A673 (cell line): ENCODE results near the gene BRSK2.

ENCODE experiments used
- EZH2 ChIP-seq: fragments of 200-600 bp; sonication (generic); IDR thresholded peaks from 2 replicates; pipeline ENCODE4 v1.6.1; 2017; ENCODE audit warnings: borderline replicate concordance, low read depth, mild to moderate bottlenecking, mixed read lengths, antibody characterized with exemption, low read length; ENCODE audit not compliant: poor library complexity, severe bottlenecking
- TF ChIP-seq, protein P1 (sequence below): fragments of 300-800, 200-600 bp; sonication (generic); conservative IDR thresholded peaks from 2 replicates; pipeline ENCODE4 v1.5.1; 2017; ENCODE audit warnings: low read depth, mild to moderate bottlenecking, antibody characterized with exemption, low read length, moderate library complexity, mixed read lengths

DNA sequence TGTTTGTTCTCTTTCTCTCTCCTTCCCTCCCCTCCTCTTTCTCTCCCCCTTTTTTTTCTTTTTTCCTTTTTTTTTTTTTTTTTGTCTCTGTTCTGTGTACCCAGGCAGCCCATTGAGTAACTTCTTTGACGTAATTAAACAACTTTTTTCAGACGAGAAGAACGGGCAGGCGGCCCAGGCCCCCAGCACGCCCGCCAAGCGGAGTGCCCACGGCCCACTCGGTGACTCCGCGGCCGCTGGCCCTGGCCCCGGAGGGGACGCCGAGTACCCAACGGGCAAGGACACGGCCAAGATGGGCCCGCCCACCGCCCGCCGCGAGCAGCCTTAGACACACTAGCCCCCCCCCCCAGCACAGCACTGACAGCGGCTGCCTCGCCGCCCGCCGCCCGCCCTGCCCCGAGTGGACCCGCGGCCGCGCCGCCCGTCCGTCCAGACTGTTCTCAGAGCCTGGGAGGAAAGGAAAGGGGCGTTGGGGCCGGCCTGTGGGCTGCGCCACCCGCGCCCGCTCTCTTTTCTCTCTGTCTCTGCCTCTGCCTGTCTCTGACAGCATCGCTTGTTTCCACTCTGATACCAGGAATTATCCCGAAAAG, 70.8 kb downstream of the BRSK2 start:
- TF ChIP-seq, protein P1, sequence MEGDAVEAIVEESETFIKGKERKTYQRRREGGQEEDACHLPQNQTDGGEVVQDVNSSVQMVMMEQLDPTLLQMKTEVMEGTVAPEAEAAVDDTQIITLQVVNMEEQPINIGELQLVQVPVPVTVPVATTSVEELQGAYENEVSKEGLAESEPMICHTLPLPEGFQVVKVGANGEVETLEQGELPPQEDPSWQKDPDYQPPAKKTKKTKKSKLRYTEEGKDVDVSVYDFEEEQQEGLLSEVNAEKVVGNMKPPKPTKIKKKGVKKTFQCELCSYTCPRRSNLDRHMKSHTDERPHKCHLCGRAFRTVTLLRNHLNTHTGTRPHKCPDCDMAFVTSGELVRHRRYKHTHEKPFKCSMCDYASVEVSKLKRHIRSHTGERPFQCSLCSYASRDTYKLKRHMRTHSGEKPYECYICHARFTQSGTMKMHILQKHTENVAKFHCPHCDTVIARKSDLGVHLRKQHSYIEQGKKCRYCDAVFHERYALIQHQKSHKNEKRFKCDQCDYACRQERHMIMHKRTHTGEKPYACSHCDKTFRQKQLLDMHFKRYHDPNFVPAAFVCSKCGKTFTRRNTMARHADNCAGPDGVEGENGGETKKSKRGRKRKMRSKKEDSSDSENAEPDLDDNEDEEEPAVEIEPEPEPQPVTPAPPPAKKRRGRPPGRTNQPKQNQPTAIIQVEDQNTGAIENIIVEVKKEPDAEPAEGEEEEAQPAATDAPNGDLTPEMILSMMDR = no peak
- no peak for TF ChIP-seq EZH2
